Measurements from ENCODE around the gene CREB1.
"Not testable (repeated sequence)": the region's sequence is repeated elsewhere in the genome, so short reads cannot be mapped to it uniquely, and the experiment has no call there.

The CREB1 gene

DNA sequence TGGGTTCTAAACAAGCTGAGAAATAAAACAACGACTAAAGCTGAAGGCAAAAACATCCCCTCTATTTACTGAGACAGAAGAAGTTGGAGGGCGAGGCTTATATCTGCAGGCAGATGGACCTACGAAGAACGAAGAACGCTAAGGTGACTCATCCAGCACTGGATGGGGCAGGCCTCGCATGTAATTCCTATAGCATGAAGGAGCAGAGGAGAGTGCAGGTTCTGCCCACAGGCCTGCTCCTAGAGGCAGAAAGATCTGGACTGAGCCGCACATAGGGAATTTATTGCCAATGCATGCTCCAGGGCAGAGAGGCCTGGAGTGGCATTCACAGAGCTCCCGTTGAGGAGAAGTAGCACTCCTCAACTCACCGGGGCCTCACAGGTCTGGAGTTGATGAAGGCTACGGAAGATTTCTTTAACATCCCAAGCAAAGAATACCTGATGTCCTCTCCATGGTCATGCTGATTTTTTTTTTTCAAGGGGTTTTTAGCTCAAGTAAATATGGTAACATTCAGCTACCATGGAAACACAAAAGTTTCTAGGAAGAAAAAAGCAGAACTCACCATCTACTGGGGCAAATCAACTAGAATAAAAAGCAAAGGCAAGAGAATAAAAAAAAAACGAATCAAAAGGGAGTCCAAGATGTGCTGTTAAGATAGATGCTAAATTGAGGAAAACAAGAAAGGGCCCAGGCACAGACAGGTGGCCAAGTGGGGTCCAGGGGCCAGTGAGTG lies 105.9 kb downstream of the CREB1 start:
- H3K27ac ChIP-seq: no peak overlapping the region
- TF ChIP-seq, protein P1, sequence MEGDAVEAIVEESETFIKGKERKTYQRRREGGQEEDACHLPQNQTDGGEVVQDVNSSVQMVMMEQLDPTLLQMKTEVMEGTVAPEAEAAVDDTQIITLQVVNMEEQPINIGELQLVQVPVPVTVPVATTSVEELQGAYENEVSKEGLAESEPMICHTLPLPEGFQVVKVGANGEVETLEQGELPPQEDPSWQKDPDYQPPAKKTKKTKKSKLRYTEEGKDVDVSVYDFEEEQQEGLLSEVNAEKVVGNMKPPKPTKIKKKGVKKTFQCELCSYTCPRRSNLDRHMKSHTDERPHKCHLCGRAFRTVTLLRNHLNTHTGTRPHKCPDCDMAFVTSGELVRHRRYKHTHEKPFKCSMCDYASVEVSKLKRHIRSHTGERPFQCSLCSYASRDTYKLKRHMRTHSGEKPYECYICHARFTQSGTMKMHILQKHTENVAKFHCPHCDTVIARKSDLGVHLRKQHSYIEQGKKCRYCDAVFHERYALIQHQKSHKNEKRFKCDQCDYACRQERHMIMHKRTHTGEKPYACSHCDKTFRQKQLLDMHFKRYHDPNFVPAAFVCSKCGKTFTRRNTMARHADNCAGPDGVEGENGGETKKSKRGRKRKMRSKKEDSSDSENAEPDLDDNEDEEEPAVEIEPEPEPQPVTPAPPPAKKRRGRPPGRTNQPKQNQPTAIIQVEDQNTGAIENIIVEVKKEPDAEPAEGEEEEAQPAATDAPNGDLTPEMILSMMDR (conservative IDR thresholded peaks at IDR 0.05): no peak
- no peak for TF ChIP-seq ZFX (IDR thresholded peaks at IDR 0.05)

DNA sequence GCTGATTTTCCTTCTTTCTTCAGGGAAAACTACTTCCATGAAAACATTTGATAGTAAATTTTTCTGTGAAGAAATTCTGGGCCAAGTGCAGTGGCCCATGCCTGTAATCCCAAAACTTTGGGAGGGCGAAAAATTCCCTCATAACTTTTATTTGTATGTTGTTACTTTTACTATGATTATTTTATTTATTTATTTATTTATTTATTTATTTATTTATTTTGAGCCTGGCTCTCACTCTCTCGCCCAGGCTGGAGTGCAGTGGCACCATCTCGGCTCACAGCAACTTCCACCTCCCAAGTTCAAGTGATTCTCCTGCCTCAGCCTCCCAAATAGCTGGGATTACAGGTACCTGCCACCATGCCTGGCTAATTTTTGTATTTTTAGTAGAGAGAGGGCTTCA lies 109.5 kb downstream of the CREB1 start:
- H3K27ac ChIP-seq: not testable (repeated sequence)

DNA sequence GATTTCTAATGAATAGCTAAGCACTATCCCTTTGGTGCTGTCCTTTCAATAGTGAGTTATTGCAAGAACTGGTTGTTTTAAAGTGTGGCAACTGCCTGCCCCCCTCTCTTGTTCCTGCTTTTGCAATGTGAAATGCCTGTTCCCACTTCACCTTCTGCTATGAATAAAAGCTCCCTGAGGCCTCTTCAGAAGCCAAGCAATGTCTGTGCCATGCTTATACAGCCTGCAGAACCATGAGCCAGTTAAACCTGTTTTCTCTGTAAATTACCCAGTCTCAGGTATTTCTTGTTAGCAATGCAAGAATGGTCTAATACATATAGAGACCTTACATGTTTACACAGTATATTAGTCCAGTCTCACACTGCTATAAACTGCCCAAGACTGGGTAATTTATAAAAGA lies 110.4 kb downstream of the CREB1 start:
- no peak for TF ChIP-seq ZFX (IDR thresholded peaks at IDR 0.05)
- TF ChIP-seq, protein P1 (conservative IDR thresholded peaks at IDR 0.05): no peak
- no peak overlapping the region for H3K27ac ChIP-seq

DNA sequence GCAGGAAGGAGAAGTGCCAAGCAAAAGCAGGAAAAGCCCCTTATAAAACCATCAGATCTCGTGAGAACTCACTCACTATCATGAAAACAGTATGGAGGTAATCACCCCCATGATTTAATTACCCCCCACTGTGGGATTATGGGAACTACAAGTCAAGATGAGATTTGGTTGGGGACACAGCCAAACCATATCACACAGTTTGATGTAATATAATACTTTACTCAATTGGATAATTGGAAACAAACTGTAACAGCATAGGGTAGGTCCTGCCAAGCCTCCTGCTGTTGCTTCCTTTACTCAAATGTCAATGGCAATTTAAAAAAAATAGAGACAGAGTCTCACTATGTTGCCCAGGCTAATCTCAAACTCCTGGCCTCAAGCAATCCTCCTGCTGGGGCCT lies 110.9 kb downstream of the CREB1 start:
- TF ChIP-seq, protein P1 (conservative IDR thresholded peaks at IDR 0.05): no peak
- no peak for TF ChIP-seq ZFX (IDR thresholded peaks at IDR 0.05)
- H3K27ac ChIP-seq: no peak overlapping the region

DNA sequence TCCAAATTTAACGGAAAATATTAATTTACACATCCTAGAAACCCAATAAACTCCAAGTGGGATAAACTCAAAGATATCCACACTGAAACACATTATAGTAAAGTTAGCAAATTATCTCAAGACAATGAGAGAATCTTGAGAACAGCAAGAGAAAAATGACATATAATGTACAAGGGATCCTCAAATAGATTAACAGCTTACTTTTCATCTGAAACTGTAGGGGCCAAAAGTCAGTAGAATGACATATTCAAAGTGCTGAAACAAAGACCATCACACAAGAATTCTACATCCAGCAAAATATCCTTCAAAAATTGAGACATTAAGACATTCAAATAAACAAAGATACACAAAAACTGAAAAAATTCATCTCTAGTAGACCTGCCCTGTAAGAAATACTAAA lies 114.1 kb downstream of the CREB1 start:
- TF ChIP-seq, protein P1 (conservative IDR thresholded peaks at IDR 0.05): no peak
- no peak for TF ChIP-seq ZFX (IDR thresholded peaks at IDR 0.05)
- no peak overlapping the region for H3K27ac ChIP-seq

DNA sequence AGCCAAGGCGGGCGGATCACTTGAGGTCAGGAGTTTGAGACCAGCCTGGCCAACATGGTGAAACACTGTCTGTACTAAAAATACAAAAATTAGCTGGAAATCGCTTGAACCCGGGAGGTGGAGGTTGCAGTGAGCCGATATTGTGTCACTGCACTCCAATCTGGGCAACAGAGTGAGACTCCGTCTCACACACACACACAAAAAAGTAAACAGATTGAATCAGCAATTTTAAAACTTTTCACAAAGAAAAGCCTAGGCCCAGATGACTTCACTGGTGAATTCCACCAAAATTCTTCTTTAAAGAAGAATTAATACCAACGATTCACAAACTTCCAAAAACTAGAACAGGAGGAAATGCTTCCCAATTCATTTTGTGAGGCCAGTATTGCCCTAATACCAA lies 116.8 kb downstream of the CREB1 start:
- H3K27ac ChIP-seq: not testable (repeated sequence)
